IPS-20b (cell line): ENCODE measurements around the gene TBC1D16.
"Not testable (repeated sequence)": the region's sequence is repeated elsewhere in the genome, so short reads cannot be mapped to it uniquely, and the experiment has no call there.

ENCODE experiments used
- H3K27ac ChIP-seq: one replicate; pipeline ENCODE4 v1.5.1; 2013; ENCODE audit warnings: low read length
- H3K27me3 ChIP-seq: 2 replicates; pipeline ENCODE4 v1.6.1; 2013; ENCODE audit warnings: mild to moderate bottlenecking, low read length, inconsistent platforms; ENCODE audit not compliant: insufficient read depth
- H3K36me3 ChIP-seq: 2 replicates; pipeline ENCODE4 v1.6.1; 2013; ENCODE audit warnings: low read depth, mild to moderate bottlenecking, inconsistent platforms, low read length, moderate library complexity; ENCODE audit not compliant: insufficient read depth
- H3K4me1 ChIP-seq: 2 replicates; pipeline ENCODE4 v1.6.1; 2013; ENCODE audit warnings: mild to moderate bottlenecking, control low read depth, inconsistent platforms, low read length, moderate library complexity; ENCODE audit not compliant: insufficient read depth
- H3K4me3 ChIP-seq: 2 replicates; pipeline ENCODE4 v1.5.1; 2013; ENCODE audit warnings: mild to moderate bottlenecking, low read length, inconsistent platforms
- H3K9ac ChIP-seq: 2 replicates; pipeline ENCODE4 v1.6.1; 2013; ENCODE audit warnings: low read depth, mild to moderate bottlenecking, inconsistent platforms, low read length, moderate library complexity
- H3K9me3 ChIP-seq: 2 replicates; pipeline ENCODE4 v1.6.1; 2013; ENCODE audit warnings: mild to moderate bottlenecking, low read depth, low read length, inconsistent platforms; ENCODE audit not compliant: insufficient read depth

Gene TBC1D16

DNA sequence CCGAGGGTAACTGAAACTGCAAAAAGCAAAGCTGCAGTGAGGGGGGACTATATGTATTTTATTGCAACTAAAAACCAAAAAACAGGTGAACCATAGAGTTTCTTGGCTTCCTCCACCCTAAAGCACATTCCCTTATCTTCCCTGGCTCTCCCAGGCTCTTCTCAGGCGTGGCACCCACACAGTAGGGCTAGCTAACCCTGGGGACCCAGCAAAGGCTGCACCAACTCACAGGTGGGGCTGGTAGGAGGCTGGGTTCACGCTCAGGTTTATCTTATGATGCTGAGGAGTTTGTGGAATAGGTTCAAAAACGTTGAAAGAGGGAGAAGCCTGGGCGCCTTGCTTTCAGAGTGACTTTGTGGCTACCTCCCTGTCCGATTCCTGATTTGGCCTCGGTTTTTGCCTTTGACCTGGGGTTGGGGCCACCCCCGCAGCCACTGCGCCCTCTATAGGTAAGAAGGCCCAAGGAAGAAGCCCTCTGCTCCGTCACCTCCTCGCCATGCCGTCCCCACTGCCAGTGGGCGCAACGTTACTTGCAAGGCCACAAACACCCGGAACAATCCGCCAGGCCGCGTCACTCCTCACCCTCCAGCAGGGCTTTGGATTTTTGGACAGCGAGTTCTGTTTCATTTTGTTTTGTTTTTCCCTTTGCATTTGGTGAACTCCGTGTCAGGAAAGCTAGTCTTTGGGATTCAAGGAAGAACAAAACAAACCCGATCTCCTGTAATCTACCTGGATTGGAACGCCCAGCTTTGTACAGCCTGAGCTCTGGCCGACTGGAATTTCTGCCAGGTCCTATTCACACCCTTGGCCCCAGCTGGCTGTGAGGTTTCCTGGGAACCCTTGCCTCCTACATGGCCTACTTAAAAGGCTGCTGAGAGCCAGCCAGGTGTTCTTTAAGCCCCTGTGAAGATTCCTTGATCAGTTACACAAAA lies 60.8 kb downstream of the TBC1D16 start:
- H3K4me3 ChIP-seq: no peak overlapping the region
- no peaks in the 10 kb centered on the region for H3K9me3 ChIP-seq
- H3K4me1 ChIP-seq: no peaks in the 10 kb centered on the region; the same call in 1 of the 2 replicates
- no peak overlapping the region for H3K9ac ChIP-seq
- H3K27ac ChIP-seq: no peak overlapping the region
- no peaks in the 10 kb centered on the region for H3K27me3 ChIP-seq
- peaks cover 16% of the 10 kb centered on the region; the same call in 1 of the 2 replicates for H3K36me3 ChIP-seq

DNA sequence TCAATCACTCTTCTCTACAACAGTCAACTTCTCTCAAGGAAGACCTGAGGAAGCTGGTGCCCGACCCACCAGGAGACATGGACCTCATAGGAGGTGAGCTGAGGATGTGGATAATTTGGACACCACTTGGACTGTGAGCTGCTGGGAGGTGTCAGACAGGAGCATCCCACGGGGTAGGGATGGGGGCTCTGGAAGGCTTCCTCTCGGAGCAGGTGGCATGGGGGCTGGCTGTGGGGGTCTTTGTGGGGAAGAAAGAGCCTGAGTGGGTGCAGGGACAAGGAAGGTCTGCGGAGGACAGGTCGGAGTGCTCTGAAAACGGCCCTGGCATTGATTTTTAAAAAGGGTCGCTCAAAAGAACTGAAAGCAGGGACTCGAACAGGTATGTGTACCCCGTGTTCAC lies 64.0 kb downstream of the TBC1D16 start:
- H3K27me3 ChIP-seq: no peaks in the 10 kb centered on the region
- no peaks in the 10 kb centered on the region for H3K9me3 ChIP-seq
- H3K36me3 ChIP-seq: peaks cover 16% of the 10 kb centered on the region; the same call in 1 of the 2 replicates
- no peak overlapping the region for H3K9ac ChIP-seq
- H3K4me3 ChIP-seq: no peak overlapping the region
- no peak overlapping the region for H3K27ac ChIP-seq
- H3K4me1 ChIP-seq: no peaks in the 10 kb centered on the region; the same call in 1 of the 2 replicates

- Histone ChIP-seq H3K27me3 (no peaks in the 10 kb centered on the region), H3K36me3 (peaks cover 16% of the 10 kb centered on the region; the same call in 1 of the 2 replicates), H3K4me3 (no peak overlapping the region), H3K27ac (no peak overlapping the region), H3K4me1 (no peaks in the 10 kb centered on the region; the same call in 1 of the 2 replicates), H3K9ac (no peak overlapping the region), H3K9me3 (no peaks in the 10 kb centered on the region)
Observed at GRCh38 chr17:79970576-79971068, 65.0 kb downstream of the TBC1D16 start.

GRCh38 chr17:79969906-79970305 lies 65.8 kb downstream of the TBC1D16 start:
- Histone ChIP-seq H3K27me3 (no peaks in the 10 kb centered on the region), H3K27ac (no peak overlapping the region), H3K9ac (no peak overlapping the region)

GRCh38 chr17:79968116-79968515 lies 67.6 kb downstream of the TBC1D16 start:
- no peaks in the 10 kb centered on the region for H3K9me3 ChIP-seq
- no peak overlapping the region for H3K27ac ChIP-seq
- no peak overlapping the region for H3K4me3 ChIP-seq
- H3K9ac ChIP-seq: no peak overlapping the region
- H3K36me3 ChIP-seq: peaks cover 16% of the 10 kb centered on the region; the same call in 1 of the 2 replicates
- no peaks in the 10 kb centered on the region; the same call in 1 of the 2 replicates for H3K4me1 ChIP-seq
- no peaks in the 10 kb centered on the region for H3K27me3 ChIP-seq

More at GRCh38 chr17:79969906-79970305, 65.8 kb downstream of the TBC1D16 start:
- no peak overlapping the region for H3K4me3 ChIP-seq
- no peaks in the 10 kb centered on the region for H3K9me3 ChIP-seq
- no peaks in the 10 kb centered on the region; the same call in 1 of the 2 replicates for H3K4me1 ChIP-seq
- peaks cover 16% of the 10 kb centered on the region; the same call in 1 of the 2 replicates for H3K36me3 ChIP-seq

- no peaks in the 10 kb centered on the region for H3K27me3 ChIP-seq
- H3K27ac ChIP-seq: no peak overlapping the region
- H3K9me3 ChIP-seq: peaks cover 6% of the 10 kb centered on the region; the same call in 1 of the 2 replicates
- H3K4me3 ChIP-seq: no peak overlapping the region
- no peaks in the 10 kb centered on the region; the same call in 1 of the 2 replicates for H3K4me1 ChIP-seq
- 0 out of 2 replicates have a peak, but pooled peaks cover 6% of the 10 kb centered on the region for H3K36me3 ChIP-seq
- H3K9ac ChIP-seq: no peak overlapping the region
Observed at GRCh38 chr17:79966681-79967080, 69.0 kb downstream of the TBC1D16 start.

DNA sequence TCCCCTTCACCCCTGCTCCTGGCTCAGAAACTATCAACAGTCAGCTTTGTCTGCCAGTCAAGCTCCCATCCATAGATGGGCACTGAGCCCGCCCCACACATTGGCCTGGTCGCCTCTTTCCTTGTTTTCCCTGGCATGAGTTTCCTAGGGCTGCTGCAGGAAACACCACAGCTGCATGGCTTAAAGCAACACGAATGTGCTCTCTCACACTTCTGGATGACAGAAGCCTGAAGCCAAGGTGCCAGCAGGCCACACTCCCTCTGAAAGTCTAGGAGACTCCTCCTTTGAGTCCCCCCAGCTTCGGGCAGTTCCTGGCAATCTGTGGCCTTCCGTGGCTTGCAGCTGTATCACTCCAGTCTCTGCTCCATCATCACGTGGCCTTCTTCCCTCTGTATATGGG lies 69.9 kb downstream of the TBC1D16 start:
- no peaks in the 10 kb centered on the region for H3K27me3 ChIP-seq
- no peaks in the 10 kb centered on the region; the same call in 1 of the 2 replicates for H3K4me1 ChIP-seq
- peaks cover 13% of the 10 kb centered on the region; the same call in 1 of the 2 replicates for H3K9me3 ChIP-seq
- H3K27ac ChIP-seq: no peak overlapping the region
- no peaks in the 10 kb centered on the region for H3K36me3 ChIP-seq
- no peak overlapping the region for H3K4me3 ChIP-seq
- H3K9ac ChIP-seq: no peak overlapping the region

GRCh38 chr17:79962467-79962866 lies 73.2 kb downstream of the TBC1D16 start:
- not testable (repeated sequence) for H3K36me3 ChIP-seq, H3K4me3 ChIP-seq, H3K27me3 ChIP-seq, H3K9ac ChIP-seq, H3K27ac ChIP-seq, H3K4me1 ChIP-seq
- peaks cover 13% of the 10 kb centered on the region; the same call in 1 of the 2 replicates for H3K9me3 ChIP-seq

DNA sequence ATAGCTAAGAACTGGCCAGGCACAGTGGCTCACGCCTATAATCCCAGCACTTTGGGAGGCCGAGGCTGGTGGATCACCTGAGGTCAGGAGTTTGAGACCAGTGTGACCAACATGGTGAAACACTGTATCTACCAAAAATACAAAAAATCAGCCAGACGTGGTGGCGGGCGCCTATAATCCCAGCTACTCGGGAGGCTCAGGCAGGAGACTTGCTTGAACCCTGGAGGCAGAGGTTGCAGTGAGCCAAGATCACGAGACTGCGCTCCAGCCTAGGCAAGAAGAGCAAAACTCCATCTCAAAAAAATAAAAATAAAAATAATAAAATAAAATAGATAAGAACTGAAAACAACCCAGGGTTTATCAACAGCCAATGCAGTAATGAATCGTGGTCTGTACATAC lies 74.1 kb downstream of the TBC1D16 start:
- not testable (repeated sequence) for H3K36me3 ChIP-seq, H3K4me3 ChIP-seq, H3K27me3 ChIP-seq, H3K9ac ChIP-seq, H3K27ac ChIP-seq, H3K4me1 ChIP-seq
- peaks cover 13% of the 10 kb centered on the region; the same call in 1 of the 2 replicates for H3K9me3 ChIP-seq

DNA sequence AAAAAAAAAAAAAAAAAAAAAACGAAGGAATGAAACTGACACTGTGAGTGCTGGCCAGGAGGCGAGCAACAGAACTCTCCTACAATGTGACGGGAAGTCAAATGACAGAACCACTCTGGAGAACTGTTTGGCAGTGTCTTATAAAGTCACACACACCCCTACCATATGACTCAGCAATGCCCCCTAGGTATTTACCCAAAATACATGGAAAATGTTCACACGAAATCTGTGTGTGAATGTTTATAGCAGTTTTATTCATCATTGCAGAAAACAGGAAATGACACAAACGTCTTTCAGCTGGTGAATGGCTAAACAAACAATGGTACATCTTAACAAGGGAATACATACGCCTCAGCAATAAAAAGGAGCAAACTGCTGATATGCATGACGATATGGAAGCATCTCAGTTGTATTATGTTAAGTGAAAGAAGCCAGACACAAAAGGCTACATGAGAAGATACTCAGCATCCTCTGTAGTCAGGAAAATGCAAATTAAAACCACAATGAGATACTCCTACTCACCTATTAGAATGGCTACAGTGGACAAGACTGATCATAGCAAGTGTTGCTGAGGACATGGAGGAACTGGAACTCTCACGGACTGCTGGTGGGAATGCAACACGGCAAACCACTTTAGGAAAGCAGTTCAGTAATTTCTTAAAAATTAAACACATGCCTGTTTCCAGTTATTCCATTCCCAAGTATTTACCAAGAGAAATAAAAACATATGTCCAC lies 74.7 kb downstream of the TBC1D16 start:
- Histone ChIP-seq H3K27ac (no peak overlapping the region), H3K9me3 (peaks cover 13% of the 10 kb centered on the region; the same call in 1 of the 2 replicates), H3K36me3 (no peaks in the 10 kb centered on the region), H3K27me3 (no peaks in the 10 kb centered on the region), H3K4me3 (no peak overlapping the region), H3K4me1 (no peaks in the 10 kb centered on the region), H3K9ac (no peak overlapping the region)

GRCh38 chr17:79959042-79959441 lies 76.6 kb downstream of the TBC1D16 start:
- Histone ChIP-seq H3K36me3 (no peaks in the 10 kb centered on the region), H3K4me1 (peaks cover 4% of the 10 kb centered on the region; the same call in 1 of the 2 replicates), H3K9ac (no peak overlapping the region), H3K9me3 (peaks cover 13% of the 10 kb centered on the region; the same call in 1 of the 2 replicates), H3K4me3 (no peak overlapping the region), H3K27me3 (no peaks in the 10 kb centered on the region), H3K27ac (no peak overlapping the region)
